Endothelial cell of umbilical vein (primary cell): ENCODE data around the gene PPP2R5D. TPM values are rescaled to one million over a fixed set of nuclear protein-coding genes. Genes with fewer than 3 reads are reported as not detected.

Source experiments
- BruUV-seq: library from RNA; stranded (reverse); fragments of 400-500 nt; replicated peaks from 2 replicates; lab custom pipeline; 2021; lab: Mats Ljungman, UMichigan
- CTCF ChIA-PET: fragments of 300-600, 350-600 bp; sonication (Branson Sonifier 250); formaldehyde crosslinking; loops from one replicate; lab custom pipeline; 2021; ENCODE audit warnings: antibody characterized with exemption, inconsistent platforms; lab: Charles Lee
- POLR2A ChIA-PET: fragments of 300-600, 350-600 bp; sonication (Branson Sonifier 250); formaldehyde crosslinking; loops from one replicate; lab custom pipeline; 2021; ENCODE audit warnings: antibody characterized with exemption, inconsistent platforms; lab: Charles Lee
- DNase-seq: peaks from one replicate; pipeline ENCODE4 v3.0.0-alpha.2; 2011; ENCODE audit warnings: low read depth, low spot score
- FAIRE-seq: peaks from 2 replicates; lab custom pipeline; 2011; peaks lifted over from hg19 to GRCh38; lab: Jason Lieb, UNC
- H2AFZ ChIP-seq: 2 replicates; pipeline ENCODE4 v1.6.0; 2012; ENCODE audit warnings: low read depth, low read length, control low read depth, inconsistent platforms
- H3K27ac ChIP-seq: 2 replicates; pipeline ENCODE4 v1.5.1; 2011; ENCODE audit warnings: low read depth, mild to moderate bottlenecking, control low read depth, low read length, moderate library complexity; ENCODE audit not compliant: insufficient read depth
- H3K27me3 ChIP-seq, 2 experiments: 2 replicates each; pipeline versions ENCODE4 v1.6.0 to v1.6.1; 2011; ENCODE audit warnings: low read length in 2 of 2, mixed read lengths in 1 of 2; ENCODE audit not compliant: control insufficient read depth in 2 of 2, insufficient read depth in 2 of 2
- H3K36me3 ChIP-seq, 2 experiments: 2 replicates in 1 of 2; 3 replicates in 1 of 2; pipeline ENCODE4 v1.5.1; 2011; ENCODE audit warnings: low read length in 2 of 2, mild to moderate bottlenecking in 1 of 2, moderate library complexity in 1 of 2; ENCODE audit not compliant: control insufficient read depth in 2 of 2, insufficient read depth in 2 of 2; ENCODE audit errors: extremely low read depth in 1 of 2
- H3K4me1 ChIP-seq: 3 replicates; pipeline ENCODE4 v1.5.1; 2011; ENCODE audit warnings: mild to moderate bottlenecking, low read length; ENCODE audit not compliant: control insufficient read depth, insufficient read depth; ENCODE audit errors: extremely low read depth
- H3K4me2 ChIP-seq: 2 replicates; pipeline ENCODE4 v1.6.1; 2011; ENCODE audit warnings: low read length, control low read depth, mixed read lengths; ENCODE audit not compliant: insufficient read depth
- H3K4me3 ChIP-seq, 3 experiments: fragments of 200-600 bp in 1 of 3; sonication (generic), shearing (Covaris generic) in 1 of 3; replicated peaks in 1 of 3; 2 replicates each; pipeline ENCODE4 v1.5.1; 2011 to 2016; ENCODE audit warnings: control low read depth in 3 of 3, low read length in 3 of 3, mild to moderate bottlenecking in 2 of 3, inconsistent platforms in 1 of 3, low read depth in 1 of 3, moderate library complexity in 1 of 3; ENCODE audit not compliant: insufficient read depth in 1 of 3
- H3K79me2 ChIP-seq: 2 replicates; pipeline ENCODE4 v1.6.0; 2012; ENCODE audit warnings: low read length, inconsistent platforms; ENCODE audit not compliant: control insufficient read depth, insufficient read depth
- H3K9ac ChIP-seq: replicated peaks from 2 replicates; pipeline ENCODE3; 2011; ENCODE audit warnings: low read length, control low read depth; ENCODE audit not compliant: insufficient read depth; ENCODE audit errors: extremely low read depth
- H3K9me1 ChIP-seq: replicated peaks from 3 replicates; pipeline ENCODE4 v1.6.0; 2011; ENCODE audit warnings: mild to moderate bottlenecking, low read length; ENCODE audit not compliant: control insufficient read depth, insufficient read depth; ENCODE audit errors: extremely low read depth
- H3K9me3 ChIP-seq: replicated peaks from 2 replicates; pipeline ENCODE4 v1.5.1; 2012; ENCODE audit warnings: low read length, inconsistent platforms; ENCODE audit not compliant: control insufficient read depth, insufficient read depth
- H4K20me1 ChIP-seq: replicated peaks from 2 replicates; pipeline ENCODE3; 2011; ENCODE audit warnings: mild to moderate bottlenecking, low read length; ENCODE audit not compliant: control insufficient read depth, insufficient read depth; ENCODE audit errors: extremely low read depth
- EZH2 ChIP-seq: IDR thresholded peaks from 2 replicates; pipeline ENCODE4 v1.6.1; 2012; ENCODE audit warnings: borderline replicate concordance, low read depth, mild to moderate bottlenecking, moderate library complexity, low read length, inconsistent platforms; ENCODE audit not compliant: severe bottlenecking
- FOS ChIP-seq: IDR thresholded peaks from 2 replicates; pipeline ENCODE4 v1.6.1; 2011; ENCODE audit warnings: mild to moderate bottlenecking, low read length, moderate library complexity, borderline replicate concordance; ENCODE audit not compliant: insufficient read depth
- GATA2 ChIP-seq: IDR thresholded peaks from 2 replicates; pipeline ENCODE4 v1.7.0; 2011; ENCODE audit warnings: low read depth, mild to moderate bottlenecking, moderate library complexity, mixed read lengths, low read length; ENCODE audit not compliant: insufficient read length, insufficient read depth
- JUN ChIP-seq: IDR thresholded peaks from 2 replicates; pipeline ENCODE4 v1.6.1; 2011; ENCODE audit warnings: borderline replicate concordance, low read depth; ENCODE audit not compliant: insufficient read length, insufficient read depth
- POLR2A ChIP-seq: IDR thresholded peaks from 2 replicates; pipeline ENCODE4 v1.6.1; 2012; ENCODE audit warnings: low read depth, mild to moderate bottlenecking, control low read depth, low read length
- dilution Hi-C: fragments of 300-500 bp; cut with MboI; formaldehyde crosslinking; loops from one replicate; pipeline ENCODE4 v1.15.0; 2019; ENCODE audit warnings: low sequenced_read_pairs; ENCODE audit not compliant: extremely low pct_ligation_motif_present
- intact Hi-C: fragments of 100-400 bp; cut with micrococcal nuclease; formaldehyde crosslinking; loops from one replicate; pipeline ENCODE4 v1.10.0; 2022
- polyA plus RNA-seq, 4 experiments: library from polyadenylated mRNA; depleted of rRNA in 3 of 4; stranded (reverse) in 3 of 4; unstranded in 1 of 4; fragments of >200 nt; gene quantifications; 2 replicates each; pipeline versions ENCODE4 v1.2.1 to v1.2.3, GENCODE V29; 2011 to 2012; ENCODE audit warnings: missing spikeins in 1 of 4
- total RNA-seq: library from RNA; stranded (reverse); gene quantifications from 2 replicates; pipeline ENCODE4 v1.2.3, GENCODE V29; 2021
- TF ChIP-seq, protein P1 (sequence below), 2 donors: IDR thresholded peaks; 1 replicate in 1 of 2; 2 replicates in 1 of 2; pipeline ENCODE4 v1.5.1; 2011; ENCODE audit warnings: low read length in 2 of 2, mild to moderate bottlenecking in 2 of 2, moderate library complexity in 2 of 2, control low read depth in 1 of 2, inconsistent platforms in 1 of 2, low read depth in 1 of 2; ENCODE audit not compliant: insufficient read depth in 1 of 2; ENCODE audit errors: extremely low read depth in 1 of 2
- TF ChIP-seq, protein P2 (sequence below): IDR thresholded peaks from 2 replicates; pipeline ENCODE4 v1.6.1; 2011; ENCODE audit not compliant: insufficient read depth, insufficient read length

PPP2R5D gene
- total and polyA plus RNA-seq, 2 donors (not counting 3 experiments of a cell fraction or from before 2014, with no cell fraction given), result 45.5 to 60.2 TPM

DNA sequence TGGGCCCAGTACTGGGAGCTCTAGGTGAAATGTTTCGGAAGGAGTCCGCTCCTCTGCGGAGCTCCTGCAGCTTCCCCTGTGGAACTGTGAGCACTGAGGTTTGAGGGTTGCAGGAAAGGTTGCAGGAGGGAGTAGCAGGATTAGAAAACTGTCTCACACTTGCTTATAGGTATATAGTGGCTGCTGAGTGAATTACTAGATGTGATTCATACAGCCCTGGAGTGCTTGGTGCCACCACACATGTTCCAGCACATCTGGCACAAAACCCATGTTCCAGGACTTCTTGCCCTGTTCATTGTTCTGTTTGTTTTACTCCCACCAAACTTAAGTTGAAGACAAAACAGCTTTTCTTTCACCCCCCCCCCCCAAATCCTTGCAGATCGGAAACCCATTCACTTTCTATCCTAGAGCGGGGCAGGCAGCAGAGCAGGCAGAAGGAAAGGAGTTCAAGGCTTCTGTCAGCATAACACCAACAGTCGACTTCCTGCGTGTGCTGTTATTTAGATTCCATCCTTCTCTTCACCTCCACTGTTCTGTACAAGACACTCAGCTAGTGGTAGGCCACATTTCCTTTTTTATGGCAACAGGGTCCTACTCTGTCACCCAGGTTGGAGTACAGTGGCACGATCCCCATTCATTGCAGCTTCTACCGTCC lies 4.7 kb upstream of the PPP2R5D start:
- DNase-seq (no peak), FAIRE-seq (no peak)
- peak overlapping the region; percentile 87 for H3K4me2 ChIP-seq
- intact Hi-C loops, result loop anchor here (1.0 to 5.0 kb wide), 4 partner anchors 19 to 77 kb away; partner anchors contain the start of genes CNPY3, GNMT and KLHDC3
- no peak for TF ChIP-seq POLR2A
- TF ChIP-seq, protein P1, sequence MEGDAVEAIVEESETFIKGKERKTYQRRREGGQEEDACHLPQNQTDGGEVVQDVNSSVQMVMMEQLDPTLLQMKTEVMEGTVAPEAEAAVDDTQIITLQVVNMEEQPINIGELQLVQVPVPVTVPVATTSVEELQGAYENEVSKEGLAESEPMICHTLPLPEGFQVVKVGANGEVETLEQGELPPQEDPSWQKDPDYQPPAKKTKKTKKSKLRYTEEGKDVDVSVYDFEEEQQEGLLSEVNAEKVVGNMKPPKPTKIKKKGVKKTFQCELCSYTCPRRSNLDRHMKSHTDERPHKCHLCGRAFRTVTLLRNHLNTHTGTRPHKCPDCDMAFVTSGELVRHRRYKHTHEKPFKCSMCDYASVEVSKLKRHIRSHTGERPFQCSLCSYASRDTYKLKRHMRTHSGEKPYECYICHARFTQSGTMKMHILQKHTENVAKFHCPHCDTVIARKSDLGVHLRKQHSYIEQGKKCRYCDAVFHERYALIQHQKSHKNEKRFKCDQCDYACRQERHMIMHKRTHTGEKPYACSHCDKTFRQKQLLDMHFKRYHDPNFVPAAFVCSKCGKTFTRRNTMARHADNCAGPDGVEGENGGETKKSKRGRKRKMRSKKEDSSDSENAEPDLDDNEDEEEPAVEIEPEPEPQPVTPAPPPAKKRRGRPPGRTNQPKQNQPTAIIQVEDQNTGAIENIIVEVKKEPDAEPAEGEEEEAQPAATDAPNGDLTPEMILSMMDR (IDR thresholded peaks at IDR 0.05; ENCODE audit: extremely low read depth in 1 of 2, insufficient read depth in 1 of 2, low read depth in 1 of 2, low read length in 2 of 2), result no peak
- no peak for TF ChIP-seq FOS
- TF ChIP-seq GATA2, result no peak
- no peak for TF ChIP-seq JUN
- TF ChIP-seq, protein P2, sequence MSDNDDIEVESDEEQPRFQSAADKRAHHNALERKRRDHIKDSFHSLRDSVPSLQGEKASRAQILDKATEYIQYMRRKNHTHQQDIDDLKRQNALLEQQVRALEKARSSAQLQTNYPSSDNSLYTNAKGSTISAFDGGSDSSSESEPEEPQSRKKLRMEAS, result no peak
- no peak for TF ChIP-seq EZH2
- no peaks in the 10 kb centered on the region for H3K36me3 ChIP-seq
- H3K27ac ChIP-seq, result peak overlapping the region; percentile 27
- no peaks in the 10 kb centered on the region for H3K9me3 ChIP-seq
- H3K79me2 ChIP-seq, result peaks cover 12% of the 10 kb centered on the region
- no peaks in the 10 kb centered on the region for H4K20me1 ChIP-seq
- ChIA-PET POLR2A (interaction anchor here (1.4 kb wide), 1 partner anchor 34 kb away, joined by 6 read pairs; the partner anchor contains the start of genes KLHDC3 and MEA1), CTCF (interaction anchor here (0.8 to 2.0 kb wide), 7 partner anchors 12 to 164 kb away, joined by 3 to 12 read pairs (median 5); partner anchors contain the start of genes CNPY3, CUL7, KLC4 and KLHDC3)
- no peaks in the 10 kb centered on the region for H3K9me1 ChIP-seq
- dilution Hi-C loops, result no loop called here
- no TSS peak for BruUV-seq
- peak overlapping the region; percentile 16 to 74 (median 72) for H3K4me3 ChIP-seq
- H3K27me3 ChIP-seq, result no peaks in the 10 kb centered on the region
- peak overlapping the region; percentile 66 for H3K9ac ChIP-seq
- peaks cover 28% of the 10 kb centered on the region for H3K4me1 ChIP-seq
- peak overlapping the region; percentile 93 for H2AFZ ChIP-seq
